ENCODE results near the gene GJE1. TPM values are rescaled to one million over a fixed set of nuclear protein-coding genes. Genes with fewer than 3 reads are reported as not detected.

GJE1 gene
- total RNA-seq, 1 donor from 2014 or later, result not detected

GRCh38 chr6:142178129-142178528, 45.4 kb downstream of the GJE1 start:
- Mint-ChIP-seq H3K27me3 (ENCODE audit: insufficient read depth, low read depth) (no peaks in the 10 kb centered on the region), H3K4me1 (no peaks in the 10 kb centered on the region), H3K4me3 (no peak overlapping the region), H3K27ac (no peak overlapping the region), H3K36me3 (peaks cover 16% of the 10 kb centered on the region), H3K9me3 (no peaks in the 10 kb centered on the region)
- no peaks in the 10 kb centered on the region for H3F3A ChIP-seq (ENCODE audit: low read depth)
- H3K27ac ChIP-seq, result no peak overlapping the region
- TF ChIP-seq EZH2phosphoT487 (IDR thresholded peaks at IDR 0.05) (no peak), CTCF (IDR thresholded peaks at IDR 0.05) (no peak), EZH2 (IDR thresholded peaks at IDR 0.05) (no peak)
- H3K9ac ChIP-seq, result no peak overlapping the region
- no peaks in the 10 kb centered on the region for H3K36me3 ChIP-seq
- no peak for DNase-seq (ENCODE audit: low spot score)
- H3K4me3 ChIP-seq, result no peak overlapping the region
- H3K4me2 ChIP-seq, result no peak overlapping the region
- H3K9me3 ChIP-seq (ENCODE audit: low read depth), result no peaks in the 10 kb centered on the region
- H4K20me1 ChIP-seq (ENCODE audit: low read depth), result no peaks in the 10 kb centered on the region
- H2AFZ ChIP-seq (replicated peaks), result no peak overlapping the region
- H3K79me2 ChIP-seq (ENCODE audit: low read depth), result no peaks in the 10 kb centered on the region
- H3K27me3 ChIP-seq, result no peaks in the 10 kb centered on the region
- H3K4me1 ChIP-seq, result no peaks in the 10 kb centered on the region

GRCh38 chr6:142182004-142182403, 49.3 kb downstream of the GJE1 start:
- H3K4me1 Mint-ChIP-seq, result peaks cover under 1% of the 10 kb centered on the region
- no peak overlapping the region for H2AFZ ChIP-seq (replicated peaks)
- no peaks in the 10 kb centered on the region for H3K79me2 ChIP-seq (ENCODE audit: low read depth)
- no peak overlapping the region for H3K4me3 Mint-ChIP-seq
- no peaks in the 10 kb centered on the region for H3K27me3 Mint-ChIP-seq (ENCODE audit: insufficient read depth, low read depth)
- TF ChIP-seq EZH2phosphoT487 (IDR thresholded peaks at IDR 0.05) (no peak), EZH2 (IDR thresholded peaks at IDR 0.05) (no peak), CTCF (IDR thresholded peaks at IDR 0.05) (no peak)
- H3K9ac ChIP-seq, result no peak overlapping the region
- H3K9me3 ChIP-seq (ENCODE audit: low read depth), result no peaks in the 10 kb centered on the region
- no peak overlapping the region for H3K27ac Mint-ChIP-seq
- no peak overlapping the region for H3K4me3 ChIP-seq
- no peaks in the 10 kb centered on the region for H3K4me1 ChIP-seq
- no peaks in the 10 kb centered on the region for H3F3A ChIP-seq (ENCODE audit: low read depth)
- no peaks in the 10 kb centered on the region for H3K27me3 ChIP-seq
- no peak overlapping the region for H3K27ac ChIP-seq
- no peaks in the 10 kb centered on the region for H3K9me3 Mint-ChIP-seq
- H3K4me2 ChIP-seq, result no peak overlapping the region
- DNase-seq (ENCODE audit: low spot score), result no peak
- peaks cover 11% of the 10 kb centered on the region for H3K36me3 Mint-ChIP-seq
- no peaks in the 10 kb centered on the region for H4K20me1 ChIP-seq (ENCODE audit: low read depth)
- no peaks in the 10 kb centered on the region for H3K36me3 ChIP-seq

GRCh38 chr6:142183351-142183750, 50.6 kb downstream of the GJE1 start:
- Mint-ChIP-seq H3K36me3 (peaks cover 3% of the 10 kb centered on the region), H3K9me3 (no peaks in the 10 kb centered on the region), H3K27ac (no peak overlapping the region), H3K27me3 (ENCODE audit: insufficient read depth, low read depth) (peaks cover 2% of the 10 kb centered on the region), H3K4me3 (no peak overlapping the region), H3K4me1 (peaks cover 6% of the 10 kb centered on the region)
- Histone ChIP-seq H3K9me3 (ENCODE audit: low read depth) (no peaks in the 10 kb centered on the region), H3K4me1 (no peaks in the 10 kb centered on the region), H4K20me1 (ENCODE audit: low read depth) (no peaks in the 10 kb centered on the region), H3K9ac (no peak overlapping the region), H3K4me2 (no peak overlapping the region), H3K27ac (no peak overlapping the region), H3K27me3 (no peaks in the 10 kb centered on the region), H3K36me3 (no peaks in the 10 kb centered on the region), H3K4me3 (no peak overlapping the region), H3K79me2 (ENCODE audit: low read depth) (no peaks in the 10 kb centered on the region), H2AFZ (replicated peaks) (no peak overlapping the region), H3F3A (ENCODE audit: low read depth) (no peaks in the 10 kb centered on the region)
- TF ChIP-seq EZH2phosphoT487 (IDR thresholded peaks at IDR 0.05) (no peak), EZH2 (IDR thresholded peaks at IDR 0.05) (no peak), CTCF (IDR thresholded peaks at IDR 0.05) (no peak)
- DNase-seq (ENCODE audit: low spot score), result no peak

Data from neural progenitor cell (in vitro differentiated cells).